SH-SY5Y (cell line): ENCODE measurements around the gene TLCD5.

ENCODE experiments used
- GATA2 ChIP-seq: IDR thresholded peaks from 2 replicates; pipeline ENCODE4 v1.6.1; 2011; ENCODE audit warnings: mild to moderate bottlenecking, low read depth, low read length
- GATA3 ChIP-seq: IDR thresholded peaks from 2 replicates; pipeline ENCODE4 v1.6.1; 2011; ENCODE audit warnings: low read depth, mild to moderate bottlenecking, low read length, moderate library complexity

DNA sequence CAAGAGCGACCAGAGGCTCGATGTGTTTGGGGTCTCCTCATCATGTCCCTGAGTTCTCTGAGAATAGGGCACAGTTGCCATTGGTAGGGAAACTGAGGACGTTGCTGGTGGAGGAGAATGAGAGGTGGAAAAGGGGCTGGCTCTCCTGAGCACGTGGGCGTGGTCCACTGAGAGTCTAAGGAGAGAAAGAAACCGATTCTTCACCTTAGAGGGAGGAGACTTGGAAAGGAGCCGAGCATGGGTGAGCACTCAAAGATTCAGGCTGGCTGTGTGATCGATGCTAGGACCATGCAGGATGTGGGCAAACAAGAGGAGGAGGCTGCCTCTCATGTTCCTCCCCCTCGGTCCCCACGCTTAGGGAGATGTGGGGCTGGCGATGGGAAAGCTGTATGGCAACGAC is 19.8 kb upstream of the TLCD5 start:
- TF ChIP-seq GATA3, result no peak
- TF ChIP-seq GATA2, result no peak
